A673 (cell line): ENCODE data around the gene NSD1. TPM values are rescaled to one million over a fixed set of nuclear protein-coding genes. Genes with fewer than 3 reads are reported as not detected.

Source experiments
- BruUV-seq: library from RNA; stranded (reverse); fragments of 400-500 nt; replicated peaks from 2 replicates; lab custom pipeline; 2021; lab: Mats Ljungman, UMichigan
- CTCF ChIA-PET: fragments of 300-600 bp; sonication (Branson Sonifier 250); formaldehyde crosslinking; loops from one replicate; lab custom pipeline; 2022; ENCODE audit warnings: antibody characterized with exemption; lab: Charles Lee
- POLR2A ChIA-PET: fragments of 300-600 bp; sonication (Branson Sonifier 250); formaldehyde crosslinking; loops from one replicate; lab custom pipeline; 2022; ENCODE audit warnings: antibody characterized with exemption; ENCODE audit not compliant: low non-redundant PET; lab: Charles Lee
- DNase-seq: peaks from one replicate; pipeline ENCODE4 v3.0.0-alpha.2; 2015; ENCODE audit warnings: low spot score
- H3K27ac ChIP-seq: fragments of 200-600 bp; sonication (generic); 2 replicates; pipeline ENCODE4 v1.5.1; 2016; ENCODE audit warnings: mixed run types, low read depth, mild to moderate bottlenecking, mixed read lengths, antibody characterized with exemption, low read length; ENCODE audit not compliant: poor library complexity, severe bottlenecking
- H3K27me3 ChIP-seq: fragments of 200-600 bp; sonication (generic); replicated peaks from 2 replicates; pipeline ENCODE4 v1.6.1; 2017; ENCODE audit warnings: mixed run types, low read depth, mild to moderate bottlenecking, mixed read lengths, antibody characterized with exemption, low read length; ENCODE audit not compliant: insufficient read depth, poor library complexity
- H3K36me3 ChIP-seq: fragments of 200-600 bp; sonication (generic); 2 replicates; pipeline ENCODE4 v1.6.1; 2016; ENCODE audit warnings: mixed run types, mild to moderate bottlenecking, mixed read lengths, antibody characterized with exemption, low read length; ENCODE audit not compliant: insufficient read depth, poor library complexity, severe bottlenecking
- H3K4me1 ChIP-seq: fragments of 200-600 bp; sonication (generic); 2 replicates; pipeline ENCODE4 v1.6.1; 2017; ENCODE audit warnings: mixed run types, mild to moderate bottlenecking, mixed read lengths, antibody characterized with exemption, low read length; ENCODE audit not compliant: insufficient read depth, poor library complexity, severe bottlenecking
- H3K4me3 ChIP-seq: fragments of 200-600 bp; sonication (generic); 2 replicates; pipeline ENCODE4 v1.5.1; 2016; ENCODE audit warnings: low read depth, mixed run types, mild to moderate bottlenecking, mixed read lengths, low read length; ENCODE audit not compliant: poor library complexity, severe bottlenecking
- H3K9me3 ChIP-seq: fragments of 200-600 bp; sonication (generic); 2 replicates; pipeline ENCODE4 v1.6.1; 2016; ENCODE audit warnings: mixed run types, low read depth, mild to moderate bottlenecking, mixed read lengths, antibody characterized with exemption, low read length; ENCODE audit not compliant: poor library complexity, severe bottlenecking
- CTCF ChIP-seq: fragments of 300-800, 200-600 bp; sonication (generic); conservative IDR thresholded peaks from 2 replicates; pipeline ENCODE4 v1.5.1; 2017; ENCODE audit warnings: low read depth, mild to moderate bottlenecking, antibody characterized with exemption, low read length, moderate library complexity, mixed read lengths
- EZH2 ChIP-seq: fragments of 200-600 bp; sonication (generic); IDR thresholded peaks from 2 replicates; pipeline ENCODE4 v1.6.1; 2017; ENCODE audit warnings: borderline replicate concordance, low read depth, mild to moderate bottlenecking, mixed read lengths, antibody characterized with exemption, low read length; ENCODE audit not compliant: poor library complexity, severe bottlenecking
- intact Hi-C: fragments of 100-400 bp; cut with micrococcal nuclease; formaldehyde crosslinking; loops from one replicate; pipeline ENCODE4 v1.10.0; 2022; ENCODE audit not compliant: unreplicated experiment
- total RNA-seq: library from RNA; stranded (reverse); gene quantifications from 2 replicates; pipeline ENCODE4 v1.2.3, GENCODE V29; 2021

The NSD1 gene
- total RNA-seq, 1 experiment from 2014 or later = 74.3 TPM

GRCh38 chr5:177329883-177330282, 196.3 kb downstream of the NSD1 start:
- no TSS peak for BruUV-seq
- CTCF ChIA-PET = no interaction called here
- intact Hi-C loops = no loop called here

GRCh38 chr5:177330991-177331842, 197.6 kb downstream of the NSD1 start:
- no peaks in the 10 kb centered on the region for H3K4me1 ChIP-seq
- CTCF ChIA-PET = no interaction called here
- no peaks in the 10 kb centered on the region for H3K27me3 ChIP-seq
- H3K36me3 ChIP-seq = peaks cover 18% of the 10 kb centered on the region
- no peak for DNase-seq
- TF ChIP-seq CTCF = no peak
- no peak for TF ChIP-seq EZH2
- POLR2A ChIA-PET = no interaction called here
- no peak overlapping the region for H3K27ac ChIP-seq
- intact Hi-C loops = no loop called here
- BruUV-seq = no TSS peak
- H3K4me3 ChIP-seq = no peak overlapping the region
- no peaks in the 10 kb centered on the region for H3K9me3 ChIP-seq

More at GRCh38 chr5:177329883-177330282, 196.3 kb downstream of the NSD1 start:
- Histone ChIP-seq H3K9me3 (no peaks in the 10 kb centered on the region), H3K4me3 (no peak overlapping the region), H3K27ac (no peak overlapping the region), H3K4me1 (no peaks in the 10 kb centered on the region), H3K36me3 (peaks cover 18% of the 10 kb centered on the region), H3K27me3 (no peaks in the 10 kb centered on the region)
- POLR2A ChIA-PET = no interaction called here
- no peak for TF ChIP-seq EZH2
- no peak for TF ChIP-seq CTCF
- DNase-seq = no peak

- intact Hi-C loops = no loop called here
- ChIA-PET CTCF (no interaction called here), POLR2A (no interaction called here)
- H3K4me3 ChIP-seq = no peak overlapping the region
- no peak overlapping the region for H3K27ac ChIP-seq
- no peaks in the 10 kb centered on the region for H3K27me3 ChIP-seq
- BruUV-seq = no TSS peak
- H3K36me3 ChIP-seq = peaks cover 21% of the 10 kb centered on the region
- H3K9me3 ChIP-seq = no peaks in the 10 kb centered on the region
- no peak for DNase-seq
- TF ChIP-seq EZH2 (no peak), CTCF (no peak)
- no peaks in the 10 kb centered on the region for H3K4me1 ChIP-seq
These were observed 198.7 kb downstream of the NSD1 start for GRCh38 chr5:177332031-177332895.
